Measurements from ENCODE around the gene OPA1.
A peak's percentile ranks its signal among the peaks of the same experiment; 100 is the strongest.

The OPA1 gene

DNA sequence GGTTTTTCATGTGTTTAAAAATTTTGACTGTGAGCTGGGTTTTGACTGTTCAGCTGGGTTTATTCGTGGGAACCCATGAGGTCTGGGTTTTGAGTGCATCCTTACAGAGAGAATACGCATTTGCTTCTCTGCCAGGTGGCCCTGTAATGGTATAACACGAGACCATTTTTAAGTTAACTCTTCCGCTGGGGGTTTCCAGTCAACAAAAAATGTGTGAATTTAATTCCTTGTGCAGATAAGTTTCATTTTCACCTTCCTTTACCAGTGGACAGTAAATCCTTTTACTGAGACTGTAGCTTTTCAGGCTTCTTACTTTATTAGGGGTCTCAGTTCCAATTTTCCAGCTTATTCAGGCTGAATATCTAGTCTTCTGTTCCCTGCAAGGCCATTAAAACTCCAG, 149.6 kb downstream of the OPA1 start:
- H3K36me3 ChIP-seq (ENCODE audit: control insufficient read depth in 5 of 5, insufficient read depth in 5 of 5, low read length in 5 of 5) = no peaks in the 10 kb centered on the region
- no peak overlapping the region for H3K9ac ChIP-seq (ENCODE audit: low read length in 5 of 5)
- H3K4me1 ChIP-seq (ENCODE audit: control insufficient read depth in 5 of 5, insufficient read depth in 5 of 5, low read length in 5 of 5) = peaks cover 0 to 8% (median 7%) of the 10 kb centered on the region in 5 donors
- no peaks in the 10 kb centered on the region for H3K9me3 ChIP-seq (ENCODE audit: control insufficient read depth in 5 of 5, low read length in 5 of 5)
- H3K4me3 ChIP-seq (ENCODE audit: low read depth in 1 of 5, low read length in 5 of 5) = no peak overlapping the region
- H3K27ac ChIP-seq (ENCODE audit: low read depth, low read length) = no peak overlapping the region
- no peaks in the 10 kb centered on the region for H3K27me3 ChIP-seq (ENCODE audit: control insufficient read depth in 5 of 5, insufficient read depth in 4 of 5, low read length in 5 of 5)

DNA sequence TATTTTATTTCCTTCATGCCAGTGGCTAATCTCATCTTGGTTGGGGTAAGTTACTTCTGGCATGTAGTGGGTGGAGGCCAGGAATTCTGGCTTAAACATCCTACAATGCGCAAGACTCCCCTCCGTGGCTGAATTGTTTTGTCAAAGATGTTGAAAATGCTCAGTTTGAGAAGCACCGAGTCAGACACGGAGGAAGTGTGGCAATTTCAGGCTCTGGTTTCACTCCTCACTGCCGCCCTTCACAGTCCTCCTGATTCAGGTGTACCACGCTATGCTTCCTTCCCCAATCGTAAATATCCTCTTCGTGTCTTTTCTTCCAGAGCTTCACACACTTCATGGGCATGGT, 150.7 kb downstream of the OPA1 start:
- Histone ChIP-seq H3K27ac (ENCODE audit: low read depth, low read length) (no peak overlapping the region), H3K27me3 (ENCODE audit: control insufficient read depth in 5 of 5, insufficient read depth in 4 of 5, low read length in 5 of 5) (no peaks in the 10 kb centered on the region), H3K9ac (ENCODE audit: low read length in 5 of 5) (no peak overlapping the region), H3K9me3 (ENCODE audit: control insufficient read depth in 5 of 5, low read length in 5 of 5) (no peaks in the 10 kb centered on the region), H3K36me3 (ENCODE audit: control insufficient read depth in 5 of 5, insufficient read depth in 5 of 5, low read length in 5 of 5) (no peaks in the 10 kb centered on the region), H3K4me3 (ENCODE audit: low read depth in 1 of 5, low read length in 5 of 5) (no peak overlapping the region), H3K4me1 (ENCODE audit: control insufficient read depth in 5 of 5, insufficient read depth in 5 of 5, low read length in 5 of 5) (peaks cover 0 to 8% (median 7%) of the 10 kb centered on the region in 5 donors)

DNA sequence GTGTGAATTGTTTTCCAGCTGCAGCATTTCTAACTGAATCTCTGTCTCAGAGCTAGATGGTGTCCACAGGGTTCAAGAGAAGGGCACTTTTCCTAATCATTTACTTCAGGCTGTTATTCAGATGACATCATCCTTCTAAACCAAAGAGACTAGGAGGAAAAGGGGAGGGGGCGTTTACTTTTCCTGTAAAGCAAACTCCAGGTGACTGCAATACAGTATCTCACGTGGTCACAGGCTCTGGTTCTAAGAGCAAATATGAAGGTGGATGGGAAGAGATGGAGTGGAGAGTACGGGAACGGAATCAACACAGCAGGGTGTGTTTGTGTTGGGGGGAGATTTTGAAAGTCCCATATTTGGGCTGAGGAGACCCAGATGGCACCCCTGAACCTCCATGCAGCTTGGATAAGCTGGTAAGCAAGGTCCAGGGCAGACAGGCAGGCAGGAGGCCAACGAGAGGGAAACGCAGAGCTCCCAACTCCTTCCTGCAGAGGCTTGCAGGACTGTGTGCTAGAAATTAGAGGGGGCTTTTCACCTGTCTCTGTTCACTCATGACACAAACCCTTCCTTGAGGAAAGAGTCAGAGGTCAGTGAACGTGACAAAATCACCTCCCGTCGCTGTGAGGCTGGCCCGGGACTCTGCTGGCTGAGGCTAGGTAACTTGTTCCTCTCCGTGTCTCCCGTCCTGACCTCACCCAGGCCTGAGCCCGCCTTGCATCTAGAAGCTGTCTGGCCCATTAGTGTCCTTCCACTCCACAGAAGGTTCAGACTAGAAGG, 151.2 kb downstream of the OPA1 start:
- Histone ChIP-seq H3K27me3 (ENCODE audit: control insufficient read depth in 5 of 5, insufficient read depth in 4 of 5, low read length in 5 of 5) (no peaks in the 10 kb centered on the region), H3K9me3 (ENCODE audit: control insufficient read depth in 5 of 5, low read length in 5 of 5) (no peaks in the 10 kb centered on the region), H3K36me3 (ENCODE audit: control insufficient read depth in 5 of 5, insufficient read depth in 5 of 5, low read length in 5 of 5) (no peaks in the 10 kb centered on the region), H3K4me3 (ENCODE audit: low read depth in 1 of 5, low read length in 5 of 5) (no peak overlapping the region), H3K27ac (ENCODE audit: low read depth, low read length) (no peak overlapping the region), H3K9ac (ENCODE audit: low read length in 5 of 5) (no peak overlapping the region), H3K4me1 (ENCODE audit: control insufficient read depth in 5 of 5, insufficient read depth in 5 of 5, low read length in 5 of 5) (peaks cover 0 to 8% (median 7%) of the 10 kb centered on the region in 5 donors)

DNA sequence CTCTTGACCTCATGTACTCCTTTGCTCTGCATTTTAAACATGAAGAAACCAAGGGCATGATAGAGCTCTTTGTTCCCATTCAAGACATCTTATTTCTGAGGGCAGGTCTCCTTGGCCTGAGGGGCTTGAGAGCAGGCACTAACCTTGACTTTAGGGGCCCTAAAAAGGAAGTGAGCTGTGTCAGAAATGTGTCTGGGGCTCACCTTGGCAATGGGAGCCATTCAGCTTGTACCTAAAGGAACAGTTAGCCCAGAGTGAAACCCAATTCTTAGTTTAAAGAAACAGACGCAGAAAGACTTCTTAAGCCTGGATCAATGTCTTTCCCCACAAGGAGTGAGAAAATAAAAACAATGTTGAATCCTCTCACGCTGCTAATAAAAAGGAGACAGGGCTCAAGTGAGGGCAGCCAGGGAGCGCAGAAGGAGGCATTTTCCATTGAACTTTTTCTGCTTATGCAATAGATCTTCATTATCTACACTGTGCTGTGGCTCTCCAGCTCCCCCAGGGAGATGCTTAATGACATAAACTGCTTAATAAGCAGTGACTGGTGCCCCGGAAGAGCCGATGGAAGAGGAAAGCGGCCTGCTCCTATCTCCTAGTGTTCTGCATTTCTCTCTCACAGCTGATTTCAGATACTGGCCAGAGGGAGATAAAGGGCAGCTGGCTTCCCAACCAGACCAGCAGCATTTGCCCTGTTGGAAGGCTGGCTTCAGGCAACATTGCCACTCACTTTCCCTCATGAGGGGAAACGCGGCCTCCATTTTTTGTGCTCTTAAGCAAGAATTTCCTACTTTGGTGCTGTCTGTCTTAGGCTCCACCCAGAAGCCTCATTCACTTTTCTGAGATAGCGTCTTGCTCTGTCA, 152.0 kb downstream of the OPA1 start:
- Histone ChIP-seq H3K27me3 (ENCODE audit: control insufficient read depth in 5 of 5, insufficient read depth in 4 of 5, low read length in 5 of 5) (no peaks in the 10 kb centered on the region), H3K4me3 (ENCODE audit: low read depth in 1 of 5, low read length in 5 of 5) (peak overlapping the region in 1 of 5 donors; percentile 3), H3K9ac (ENCODE audit: low read length in 5 of 5) (no peak overlapping the region), H3K36me3 (ENCODE audit: control insufficient read depth in 5 of 5, insufficient read depth in 5 of 5, low read length in 5 of 5) (no peaks in the 10 kb centered on the region), H3K27ac (ENCODE audit: low read depth, low read length) (no peak overlapping the region), H3K9me3 (ENCODE audit: control insufficient read depth in 5 of 5, low read length in 5 of 5) (no peaks in the 10 kb centered on the region), H3K4me1 (ENCODE audit: control insufficient read depth in 5 of 5, insufficient read depth in 5 of 5, low read length in 5 of 5) (peaks cover 0 to 8% (median 7%) of the 10 kb centered on the region in 5 donors)

DNA sequence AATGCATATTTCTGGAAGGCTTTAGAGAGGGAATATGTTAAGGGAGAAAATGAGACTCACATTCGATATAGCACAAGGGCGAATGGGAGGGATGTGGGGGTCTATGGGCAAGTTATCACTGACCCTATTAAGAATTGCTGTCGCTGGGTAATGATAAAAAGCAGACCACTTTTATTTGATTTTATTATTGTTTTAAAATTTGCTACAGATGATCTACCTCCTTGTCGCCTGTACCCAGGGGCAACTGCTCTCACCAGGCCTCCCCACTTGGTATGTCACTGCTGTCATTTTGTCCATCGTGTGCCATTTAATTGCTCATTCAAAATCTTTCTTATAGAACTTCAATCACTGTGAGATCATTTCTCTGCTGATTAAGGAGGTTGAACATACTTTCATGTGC, 153.8 kb downstream of the OPA1 start:
- Histone ChIP-seq H3K4me1 (ENCODE audit: control insufficient read depth in 5 of 5, insufficient read depth in 5 of 5, low read length in 5 of 5) (peaks cover 0 to 8% (median 7%) of the 10 kb centered on the region in 5 donors), H3K9me3 (ENCODE audit: control insufficient read depth in 5 of 5, low read length in 5 of 5) (no peaks in the 10 kb centered on the region), H3K36me3 (ENCODE audit: control insufficient read depth in 5 of 5, insufficient read depth in 5 of 5, low read length in 5 of 5) (no peaks in the 10 kb centered on the region), H3K9ac (ENCODE audit: low read length in 5 of 5) (no peak overlapping the region), H3K27ac (ENCODE audit: low read depth, low read length) (no peak overlapping the region), H3K27me3 (ENCODE audit: control insufficient read depth in 5 of 5, insufficient read depth in 4 of 5, low read length in 5 of 5) (no peaks in the 10 kb centered on the region), H3K4me3 (ENCODE audit: low read depth in 1 of 5, low read length in 5 of 5) (no peak overlapping the region)
